C4-2B (cell line): Measurements from ENCODE around the gene NIPSNAP3A.

Experiments used
- ZFX ChIP-seq: fragments of 450-650 bp; IDR thresholded peaks from 2 replicates; pipeline ENCODE4 v1.6.1; 2017
- TF ChIP-seq, protein P1 (sequence below): fragments of 450-650 bp; conservative IDR thresholded peaks from 2 replicates; pipeline ENCODE4 v1.5.1; 2017; ENCODE audit warnings: mild to moderate bottlenecking

DNA sequence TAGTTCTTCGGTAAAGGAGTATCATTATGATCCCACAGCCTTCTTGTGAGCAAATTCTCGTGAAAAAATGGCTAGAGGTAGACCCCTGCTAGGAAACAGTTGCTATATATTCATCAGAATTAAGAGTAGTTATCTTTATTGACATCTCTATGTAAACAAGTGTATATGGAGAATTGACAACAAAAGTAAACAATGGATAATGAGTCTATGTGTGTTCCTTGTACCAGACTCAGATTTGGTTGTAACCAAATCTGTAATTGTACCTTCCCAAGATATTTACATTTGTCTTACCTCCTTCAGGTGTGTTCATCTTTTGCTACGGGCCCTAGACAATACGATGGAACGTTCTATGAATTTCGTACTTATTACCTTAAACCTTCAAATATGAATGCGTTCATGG is 18.5 kb downstream of the NIPSNAP3A start:
- TF ChIP-seq, protein P1, sequence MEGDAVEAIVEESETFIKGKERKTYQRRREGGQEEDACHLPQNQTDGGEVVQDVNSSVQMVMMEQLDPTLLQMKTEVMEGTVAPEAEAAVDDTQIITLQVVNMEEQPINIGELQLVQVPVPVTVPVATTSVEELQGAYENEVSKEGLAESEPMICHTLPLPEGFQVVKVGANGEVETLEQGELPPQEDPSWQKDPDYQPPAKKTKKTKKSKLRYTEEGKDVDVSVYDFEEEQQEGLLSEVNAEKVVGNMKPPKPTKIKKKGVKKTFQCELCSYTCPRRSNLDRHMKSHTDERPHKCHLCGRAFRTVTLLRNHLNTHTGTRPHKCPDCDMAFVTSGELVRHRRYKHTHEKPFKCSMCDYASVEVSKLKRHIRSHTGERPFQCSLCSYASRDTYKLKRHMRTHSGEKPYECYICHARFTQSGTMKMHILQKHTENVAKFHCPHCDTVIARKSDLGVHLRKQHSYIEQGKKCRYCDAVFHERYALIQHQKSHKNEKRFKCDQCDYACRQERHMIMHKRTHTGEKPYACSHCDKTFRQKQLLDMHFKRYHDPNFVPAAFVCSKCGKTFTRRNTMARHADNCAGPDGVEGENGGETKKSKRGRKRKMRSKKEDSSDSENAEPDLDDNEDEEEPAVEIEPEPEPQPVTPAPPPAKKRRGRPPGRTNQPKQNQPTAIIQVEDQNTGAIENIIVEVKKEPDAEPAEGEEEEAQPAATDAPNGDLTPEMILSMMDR = no peak
- no peak for TF ChIP-seq ZFX
